IgD-negative memory B cell (primary cell): Measurements from ENCODE around the gene DGLUCY. TPM values are rescaled to one million over a fixed set of nuclear protein-coding genes. Genes with fewer than 3 reads are reported as not detected.
"Not testable (repeated sequence)": the region's sequence is repeated elsewhere in the genome, so short reads cannot be mapped to it uniquely, and the experiment has no call there.

Source experiments
- H3K27ac Mint-ChIP-seq, 3 donors: one replicate each; pipeline ENCODE4 v1.8.0; 2020 to 2022; ENCODE audit warnings: mild to moderate bottlenecking in 3 of 3, mixed read lengths in 3 of 3, moderate library complexity in 1 of 3
- H3K27me3 Mint-ChIP-seq: one replicate; pipeline ENCODE4 v1.8.0; 2021; ENCODE audit warnings: mixed read lengths
- H3K36me3 Mint-ChIP-seq: one replicate; pipeline ENCODE4 v1.8.0; 2020; ENCODE audit warnings: mild to moderate bottlenecking, mixed read lengths
- H3K4me1 Mint-ChIP-seq, 3 donors: one replicate each; pipeline ENCODE4 v1.8.0; 2020 to 2022; ENCODE audit warnings: mixed read lengths in 3 of 3, mild to moderate bottlenecking in 1 of 3
- H3K4me3 Mint-ChIP-seq, 4 donors: one replicate each; pipeline ENCODE4 v1.8.0; 2020 to 2022; ENCODE audit warnings: mild to moderate bottlenecking in 4 of 4, mixed read lengths in 4 of 4, moderate library complexity in 3 of 4
- H3K9me3 Mint-ChIP-seq, 3 donors: one replicate each; pipeline ENCODE4 v1.8.0; 2020 to 2021; ENCODE audit warnings: mixed read lengths in 3 of 3, mild to moderate bottlenecking in 1 of 3
- polyA plus RNA-seq: library from polyadenylated mRNA; unstranded; fragments of 300-500 nt; fragmentation: Illumina TruSeq; gene quantifications from one replicate; pipeline ENCODE4 v1.2.3, GENCODE V29; 2021

Gene DGLUCY
- polyA plus RNA-seq, 1 donor from 2014 or later: 68.0 TPM

- not testable (repeated sequence) for H3K36me3 Mint-ChIP-seq, H3K27me3 Mint-ChIP-seq, H3K9me3 Mint-ChIP-seq
- H3K4me1 Mint-ChIP-seq: peaks cover 42 to 51% (median 47%) of the 10 kb centered on the region in 3 donors
- H3K4me3 Mint-ChIP-seq: peak overlapping the region in 1 of 4 donors; percentile 80
- H3K27ac Mint-ChIP-seq: peak overlapping the region in 1 of 3 donors; percentile 39
Observed at GRCh38 chr14:91245616-91246015, 131.7 kb downstream of the DGLUCY start.

- H3K9me3 Mint-ChIP-seq: no peaks in the 10 kb centered on the region
- H3K36me3 Mint-ChIP-seq: peaks cover 5% of the 10 kb centered on the region
- H3K4me1 Mint-ChIP-seq: peaks cover 44 to 53% (median 52%) of the 10 kb centered on the region in 3 donors
- H3K4me3 Mint-ChIP-seq: peak overlapping the region in 1 of 4 donors; percentile 80
- no peaks in the 10 kb centered on the region for H3K27me3 Mint-ChIP-seq
- H3K27ac Mint-ChIP-seq: peak overlapping the region in 1 of 3 donors; percentile 39
Observed at GRCh38 chr14:91246051-91246852, 132.4 kb downstream of the DGLUCY start.

GRCh38 chr14:91249841-91250616 lies 136.2 kb downstream of the DGLUCY start:
- H3K36me3 Mint-ChIP-seq: peaks cover 4% of the 10 kb centered on the region
- H3K4me1 Mint-ChIP-seq: peaks cover 31 to 44% (median 42%) of the 10 kb centered on the region in 3 donors
- no peaks in the 10 kb centered on the region for H3K9me3 Mint-ChIP-seq
- no peaks in the 10 kb centered on the region for H3K27me3 Mint-ChIP-seq
- peak overlapping the region; percentile 68 to 90 (median 83) for H3K4me3 Mint-ChIP-seq
- peak overlapping the region; percentile 87 to 94 (median 94) for H3K27ac Mint-ChIP-seq

DNA sequence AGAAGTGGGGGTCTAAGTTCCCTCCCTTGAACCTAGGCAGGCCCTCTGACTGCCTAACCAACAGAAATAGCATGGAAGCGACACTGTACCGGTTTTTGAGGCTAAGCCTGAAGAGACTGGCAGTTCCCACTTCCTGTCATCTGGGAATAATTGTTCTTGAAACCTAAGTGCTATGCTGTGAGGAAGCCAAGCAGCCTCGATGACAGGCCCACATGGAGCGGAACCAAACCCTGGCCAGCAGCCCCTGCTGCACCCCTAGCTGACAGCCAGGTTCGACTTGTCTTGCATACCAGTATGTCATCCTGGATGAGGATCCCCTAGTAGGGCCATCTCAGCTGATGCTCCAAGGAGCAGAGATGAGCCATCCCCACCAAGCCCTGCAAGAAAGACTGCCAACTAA lies 137.0 kb downstream of the DGLUCY start:
- H3K9me3 Mint-ChIP-seq: no peaks in the 10 kb centered on the region

DNA sequence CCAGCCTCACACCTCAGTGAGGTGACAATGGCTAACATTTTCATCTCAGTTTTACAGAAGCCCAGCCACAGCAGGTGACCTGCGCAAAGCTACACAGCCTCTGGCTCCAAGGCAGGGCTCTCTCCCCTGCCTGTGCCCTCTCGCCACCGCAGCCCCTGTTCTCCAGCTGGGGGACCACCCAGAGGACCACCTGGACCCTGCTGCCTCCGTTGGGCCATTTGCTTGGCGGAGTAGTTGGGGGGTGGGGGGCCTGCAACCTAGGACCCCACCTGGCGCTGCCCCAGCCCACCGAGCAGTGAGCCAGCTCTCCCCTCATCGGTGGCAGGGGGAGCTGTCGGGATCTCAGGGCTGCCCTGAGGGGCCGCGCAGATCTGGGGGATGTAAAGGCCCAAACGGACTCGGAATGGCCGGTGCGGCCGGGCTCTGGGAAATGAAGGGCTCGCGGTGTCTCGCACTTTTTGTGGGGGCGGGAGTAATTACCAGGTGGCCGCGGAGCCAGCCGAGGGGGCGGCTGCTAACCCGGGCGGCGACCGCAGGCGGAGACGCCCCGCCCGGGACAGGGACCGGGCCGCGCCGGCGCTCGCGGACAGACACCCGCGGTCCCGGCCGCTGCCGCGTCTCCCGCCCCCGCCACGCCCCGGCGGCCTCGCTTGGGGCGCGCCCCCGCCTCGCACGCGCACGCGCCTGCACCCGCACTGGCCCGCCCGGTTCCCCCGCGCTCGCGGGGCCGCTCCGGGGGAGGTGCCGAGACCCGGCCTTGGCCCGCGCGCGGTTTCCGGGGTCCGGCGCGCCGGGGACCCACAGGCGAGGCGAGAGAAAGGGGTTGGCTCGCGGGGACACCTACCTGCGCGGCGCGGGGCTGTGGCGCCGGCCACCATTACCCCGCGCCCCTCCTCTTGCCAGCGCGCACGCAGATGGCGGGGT lies 139.3 kb downstream of the DGLUCY start:
- H3K36me3 Mint-ChIP-seq: no peaks in the 10 kb centered on the region
- peak overlapping the region; percentile 78 to 97 (median 91) for H3K4me3 Mint-ChIP-seq
- peaks cover 31 to 53% (median 41%) of the 10 kb centered on the region in 3 donors for H3K4me1 Mint-ChIP-seq
- H3K9me3 Mint-ChIP-seq: no peaks in the 10 kb centered on the region
- no peaks in the 10 kb centered on the region for H3K27me3 Mint-ChIP-seq
- H3K27ac Mint-ChIP-seq: peak overlapping the region in 2 of 3 donors; percentile 62 to 90

More for the DNA sequence above, 137.0 kb downstream of the DGLUCY start:
- Mint-ChIP-seq H3K36me3 (peaks cover 4% of the 10 kb centered on the region), H3K4me3 (peak overlapping the region in 3 of 4 donors; percentile 78 to 90 (median 81)), H3K4me1 (peaks cover 31 to 47% (median 43%) of the 10 kb centered on the region in 3 donors), H3K27me3 (no peaks in the 10 kb centered on the region), H3K27ac (peak overlapping the region in 2 of 3 donors; percentile 94)

GRCh38 chr14:91253795-91254323 lies 140.0 kb downstream of the DGLUCY start:
- H3K27ac Mint-ChIP-seq: peak overlapping the region; percentile 31 to 97 (median 76)
- no peaks in the 10 kb centered on the region for H3K9me3 Mint-ChIP-seq
- H3K4me1 Mint-ChIP-seq: peaks cover 31 to 48% (median 41%) of the 10 kb centered on the region in 3 donors
- H3K27me3 Mint-ChIP-seq: no peaks in the 10 kb centered on the region
- H3K36me3 Mint-ChIP-seq: no peaks in the 10 kb centered on the region
- H3K4me3 Mint-ChIP-seq: peak overlapping the region; percentile 77 to 97 (median 91)

DNA sequence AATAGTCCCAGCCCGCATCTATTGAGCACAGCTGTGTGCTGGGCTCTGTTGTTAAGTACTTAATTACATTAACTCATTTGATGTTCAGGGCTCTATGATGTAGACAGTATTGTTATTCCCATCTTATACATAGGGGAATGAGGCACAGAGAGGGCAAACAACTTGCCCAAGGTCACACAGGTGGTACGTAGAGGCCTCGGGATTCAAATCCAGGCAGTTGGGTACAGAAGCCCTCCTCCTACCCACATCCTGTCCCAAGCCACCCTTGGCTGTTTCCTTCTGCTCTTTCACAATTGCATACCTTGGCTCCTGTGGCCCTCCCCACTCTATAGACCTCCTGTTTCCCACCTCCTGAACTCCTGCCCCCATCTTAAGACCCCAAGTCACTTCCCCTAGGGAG lies 140.6 kb downstream of the DGLUCY start:
- H3K27ac Mint-ChIP-seq: peak overlapping the region; percentile 76 to 97 (median 82)
- H3K27me3 Mint-ChIP-seq: no peaks in the 10 kb centered on the region
- H3K4me1 Mint-ChIP-seq: peaks cover 31 to 47% (median 41%) of the 10 kb centered on the region in 3 donors
- peak overlapping the region; percentile 77 to 97 (median 91) for H3K4me3 Mint-ChIP-seq
- no peaks in the 10 kb centered on the region for H3K9me3 Mint-ChIP-seq
- H3K36me3 Mint-ChIP-seq: no peaks in the 10 kb centered on the region

GRCh38 chr14:91255026-91255695 lies 141.3 kb downstream of the DGLUCY start:
- Mint-ChIP-seq H3K27me3 (no peaks in the 10 kb centered on the region), H3K4me1 (peaks cover 24 to 40% (median 34%) of the 10 kb centered on the region in 3 donors)

GRCh38 chr14:91256661-91257060 lies 142.8 kb downstream of the DGLUCY start:
- Mint-ChIP-seq H3K27me3 (no peaks in the 10 kb centered on the region), H3K27ac (peak overlapping the region in 1 of 3 donors; percentile 76), H3K9me3 (no peaks in the 10 kb centered on the region), H3K4me1 (peaks cover 17 to 31% (median 24%) of the 10 kb centered on the region in 3 donors), H3K36me3 (no peaks in the 10 kb centered on the region), H3K4me3 (peak overlapping the region in 1 of 4 donors; percentile 97)

More at GRCh38 chr14:91255026-91255695, 141.3 kb downstream of the DGLUCY start:
- no peaks in the 10 kb centered on the region for H3K36me3 Mint-ChIP-seq
- peak overlapping the region; percentile 25 to 97 (median 76) for H3K27ac Mint-ChIP-seq
- no peaks in the 10 kb centered on the region for H3K9me3 Mint-ChIP-seq
- peak overlapping the region; percentile 65 to 97 (median 72) for H3K4me3 Mint-ChIP-seq

DNA sequence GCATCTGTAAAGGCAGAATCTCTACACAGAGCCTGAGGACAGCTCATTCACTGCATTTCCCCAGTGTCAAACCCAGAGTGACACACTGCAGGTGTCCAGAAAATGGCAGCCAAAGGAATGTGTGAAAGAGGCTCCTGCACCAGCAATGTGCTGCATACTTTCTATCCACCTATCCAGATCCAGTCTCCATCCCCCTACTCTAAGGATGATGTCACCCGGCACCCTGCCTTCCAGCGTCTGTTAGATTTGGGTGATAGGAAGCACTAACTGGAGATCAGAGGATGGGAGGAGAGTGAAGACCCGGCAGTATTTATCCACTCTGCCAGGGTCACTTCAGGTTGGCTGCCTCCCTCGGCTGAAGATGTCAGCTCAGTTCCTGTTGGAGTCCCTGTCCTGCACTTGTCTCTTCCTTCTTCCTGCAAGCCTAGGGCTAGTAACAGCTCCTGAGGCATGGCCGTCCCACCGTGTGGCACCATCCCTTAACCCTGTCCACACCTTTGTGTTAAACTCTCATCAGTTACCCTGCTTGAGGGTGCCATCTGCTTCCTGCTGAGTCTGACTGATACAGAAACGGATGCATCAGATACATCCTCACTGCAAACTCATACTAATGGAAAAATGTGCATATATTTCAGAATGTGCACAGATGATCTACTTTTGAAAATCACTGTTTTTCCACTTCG lies 143.6 kb downstream of the DGLUCY start:
- H3K27ac Mint-ChIP-seq: peak overlapping the region in 2 of 3 donors; percentile 24 to 36
- peaks cover 11 to 27% (median 20%) of the 10 kb centered on the region in 3 donors for H3K4me1 Mint-ChIP-seq
- no peaks in the 10 kb centered on the region for H3K27me3 Mint-ChIP-seq
- peak overlapping the region in 1 of 4 donors; percentile 97 for H3K4me3 Mint-ChIP-seq
- no peaks in the 10 kb centered on the region for H3K36me3 Mint-ChIP-seq
- no peaks in the 10 kb centered on the region for H3K9me3 Mint-ChIP-seq

GRCh38 chr14:91258011-91258618 lies 144.2 kb downstream of the DGLUCY start:
- no peaks in the 10 kb centered on the region for H3K36me3 Mint-ChIP-seq
- H3K9me3 Mint-ChIP-seq: no peaks in the 10 kb centered on the region
- H3K27ac Mint-ChIP-seq: peak overlapping the region in 2 of 3 donors; percentile 24 to 59
- H3K4me1 Mint-ChIP-seq: peaks cover 11 to 29% (median 17%) of the 10 kb centered on the region in 3 donors
- H3K4me3 Mint-ChIP-seq: peak overlapping the region in 2 of 4 donors; percentile 21 to 97
- no peaks in the 10 kb centered on the region for H3K27me3 Mint-ChIP-seq

DNA sequence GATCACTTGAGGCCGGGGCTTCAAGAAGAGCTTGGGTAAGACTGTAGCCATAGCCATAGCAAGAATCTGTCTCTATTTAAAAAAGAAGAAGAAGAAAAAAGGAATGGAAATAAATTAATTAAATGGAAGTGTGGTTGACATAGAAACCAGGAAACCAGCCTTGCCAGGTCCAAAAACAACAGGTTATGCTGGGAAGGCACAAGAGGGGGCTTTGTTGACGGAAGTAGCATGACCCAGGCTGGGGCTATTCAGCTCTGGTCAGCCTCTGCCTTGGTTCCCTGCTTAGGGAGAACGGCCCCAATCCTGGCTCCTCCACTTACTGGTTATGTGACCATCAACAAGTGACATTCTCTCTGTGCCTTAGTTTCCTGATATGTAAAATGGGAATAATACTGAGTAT lies 145.0 kb downstream of the DGLUCY start:
- peaks cover 11 to 36% (median 19%) of the 10 kb centered on the region in 3 donors for H3K4me1 Mint-ChIP-seq
- peaks cover 4% of the 10 kb centered on the region for H3K27me3 Mint-ChIP-seq
- peak overlapping the region in 1 of 3 donors; percentile 59 for H3K27ac Mint-ChIP-seq
- H3K9me3 Mint-ChIP-seq: no peaks in the 10 kb centered on the region
- H3K4me3 Mint-ChIP-seq: no peak overlapping the region
- no peaks in the 10 kb centered on the region for H3K36me3 Mint-ChIP-seq
